HL-60/S4 treated with retinoic acid at 250 ng/mL for 4 days and 3 days (cell line): ENCODE results near the gene TSPAN32.

ENCODE experiments used
- in situ Hi-C: fragments of 300-500 bp; cut with MboI; formaldehyde crosslinking; loops from 2 replicates; pipeline ENCODE4 v1.7.0; 2022; ENCODE audit warnings: low sequenced_read_pairs

TSPAN32 gene

DNA sequence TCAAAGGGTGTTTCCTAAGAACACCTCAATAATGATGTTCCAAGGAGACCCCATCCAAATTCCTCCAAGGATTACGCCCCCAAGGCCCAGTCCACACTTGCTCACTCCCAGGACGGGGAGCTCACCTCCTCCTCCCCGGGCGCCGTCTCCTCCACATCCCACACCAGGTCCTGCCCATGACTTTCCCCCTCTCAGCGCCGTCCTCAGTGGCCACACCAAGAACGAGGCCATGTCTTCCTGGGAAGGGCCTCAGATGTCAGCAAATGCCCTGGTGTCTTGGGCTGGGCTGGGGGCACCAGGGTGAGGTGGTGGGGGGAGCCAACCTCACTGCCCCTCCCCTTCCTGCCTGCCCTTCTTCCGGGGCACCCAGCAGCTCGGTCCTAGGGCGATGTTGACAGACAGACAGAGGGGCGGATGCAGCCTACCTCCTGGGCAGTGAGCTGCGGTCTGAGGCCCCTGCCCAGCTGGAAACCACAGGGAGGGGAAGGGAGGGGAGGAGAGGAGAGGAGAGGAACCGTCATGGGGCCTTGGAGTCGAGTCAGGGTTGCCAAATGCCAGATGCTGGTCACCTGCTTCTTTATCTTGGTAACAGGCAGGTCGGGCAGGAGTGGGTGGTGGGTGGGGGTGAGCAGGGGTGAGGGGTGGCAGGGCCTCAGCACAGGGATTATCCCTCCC lies at the start of gene TSPAN32, which contains the start of gene C11orf21:
TSPAN32 (plus strand) TSS at position 383 of the 675 bp plus-strand sequence; CDS start at position 520, 137 bp downstream.
C11orf21 (minus strand) TSS at position 288 of the 675 bp plus-strand sequence; CDS start at position 178, 110 bp downstream.
- in situ Hi-C loops, result no loop called here

DNA sequence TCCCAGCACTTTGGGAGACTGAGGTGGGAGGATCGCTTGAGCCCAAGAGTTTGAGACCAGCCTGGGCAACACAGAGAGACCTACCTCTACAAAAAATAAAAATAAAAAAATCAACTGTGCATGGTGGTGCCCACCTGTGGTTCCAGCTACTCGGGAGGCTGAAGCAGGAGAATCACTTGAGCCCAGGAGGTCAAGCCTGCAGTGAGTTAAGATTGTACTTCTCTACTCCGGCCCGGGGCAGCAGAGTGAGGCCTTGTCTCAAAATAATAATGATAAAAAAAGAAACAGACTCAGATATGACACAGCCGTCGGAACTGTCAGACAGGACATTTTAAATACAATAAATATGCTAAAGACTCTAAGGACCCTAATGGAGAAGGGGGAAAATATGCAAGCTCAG lies 49.8 kb upstream of the TSPAN32 start:
- in situ Hi-C loops, result no loop called here

DNA sequence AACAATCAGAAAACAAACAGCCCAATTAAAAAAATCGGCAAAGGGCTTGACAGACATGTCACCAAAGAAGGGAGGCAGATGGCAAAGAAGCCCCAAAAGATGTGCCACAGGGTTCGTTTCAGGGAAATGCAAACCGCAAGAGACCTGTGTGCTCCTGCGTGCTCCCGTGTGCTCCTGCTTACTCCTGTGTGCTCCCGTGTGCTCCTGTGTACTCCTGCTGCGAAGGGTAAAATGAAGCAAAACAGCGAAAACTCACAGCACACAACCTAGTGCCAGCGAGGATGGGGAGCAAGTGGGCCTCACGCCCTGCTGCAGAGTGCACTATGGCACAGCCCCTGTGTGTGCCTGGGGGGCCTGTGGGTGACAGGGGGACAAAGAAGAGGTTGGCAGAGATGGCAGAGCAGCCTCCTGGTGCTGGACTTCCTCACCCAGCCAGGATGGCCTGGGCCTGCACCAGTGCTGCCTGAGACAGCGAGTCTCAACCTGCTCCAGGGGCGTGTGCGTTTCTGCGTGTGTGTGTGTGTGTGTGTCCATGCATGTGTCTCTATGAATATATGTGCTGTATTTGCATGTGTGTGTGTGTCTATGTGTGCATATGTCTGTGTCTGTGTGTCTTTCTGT lies 45.4 kb upstream of the TSPAN32 start:
- in situ Hi-C loops, result no loop called here

- in situ Hi-C loops, result no loop called here
Observed at GRCh38 chr11:2256951-2257700, 44.7 kb upstream of the TSPAN32 start.

DNA sequence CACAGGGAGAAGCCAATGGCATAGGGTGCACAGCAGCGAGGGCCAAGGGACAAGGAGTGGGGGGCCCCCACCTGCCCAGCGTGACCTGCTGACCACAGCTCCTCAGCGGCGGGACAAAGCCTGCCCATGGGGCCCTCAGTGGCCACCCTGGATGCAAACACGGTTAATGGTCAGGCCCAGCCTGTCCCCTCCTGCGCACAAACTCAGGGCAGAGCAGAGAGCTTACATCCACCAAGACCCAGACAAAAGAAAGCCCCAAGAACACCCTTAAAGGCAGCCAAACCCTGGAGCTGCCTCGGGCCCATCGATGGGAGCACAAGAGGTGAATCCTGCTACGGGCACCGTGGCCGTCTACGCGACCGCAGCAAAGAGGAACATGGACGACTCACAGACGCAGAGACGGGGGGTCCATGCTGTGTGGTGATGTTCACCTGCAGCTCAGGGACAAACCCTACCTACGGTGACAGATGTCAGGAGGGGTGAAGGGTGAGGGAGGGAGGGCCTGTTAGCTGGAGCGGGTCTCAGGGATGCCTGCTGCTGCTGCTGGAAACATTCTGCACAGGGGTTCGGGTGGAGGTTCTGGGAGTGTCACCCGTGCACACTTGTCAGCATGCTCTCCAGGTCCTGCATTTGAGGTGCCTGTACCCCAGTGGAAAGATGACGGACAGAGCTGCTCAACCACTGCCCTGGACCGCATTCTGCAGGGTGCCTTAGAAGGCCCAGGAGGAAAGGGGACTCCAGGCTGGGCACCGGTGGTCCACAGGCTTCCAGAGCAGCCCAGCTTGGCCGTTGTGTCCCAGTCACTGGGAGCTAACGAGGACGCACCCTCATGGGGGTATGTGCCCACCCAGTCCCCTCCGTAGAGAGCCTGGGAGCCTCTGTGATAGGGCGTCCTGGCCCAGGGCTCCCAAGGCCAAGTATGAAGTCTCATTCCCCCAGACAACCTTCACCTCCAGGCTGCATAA lies 43.0 kb upstream of the TSPAN32 start:
- in situ Hi-C loops, result no loop called here

DNA sequence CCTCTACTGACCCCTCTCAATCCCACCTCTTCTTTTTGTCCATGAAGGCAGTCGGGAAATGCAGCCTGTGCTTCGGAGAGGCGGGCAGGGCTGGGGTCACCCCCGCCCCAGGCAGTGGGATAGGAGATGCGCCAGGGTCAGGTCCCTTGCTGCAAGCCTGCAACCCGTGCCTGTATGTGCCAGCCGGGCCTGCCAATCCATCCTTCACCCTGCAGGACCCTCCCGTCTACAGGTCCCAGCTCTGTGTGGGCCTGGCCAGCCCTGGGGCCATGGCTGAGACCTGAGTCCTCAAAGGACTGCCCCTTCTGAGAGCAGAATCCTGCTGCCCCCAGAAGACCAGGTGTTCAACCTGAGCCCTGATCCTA lies 42.4 kb upstream of the TSPAN32 start:
- in situ Hi-C loops, result no loop called here

- in situ Hi-C loops, result no loop called here
Observed at GRCh38 chr11:2259897-2260451, 41.8 kb upstream of the TSPAN32 start.

- in situ Hi-C loops, result no loop called here
Observed at GRCh38 chr11:2260491-2261364, 41.1 kb upstream of the TSPAN32 start.

DNA sequence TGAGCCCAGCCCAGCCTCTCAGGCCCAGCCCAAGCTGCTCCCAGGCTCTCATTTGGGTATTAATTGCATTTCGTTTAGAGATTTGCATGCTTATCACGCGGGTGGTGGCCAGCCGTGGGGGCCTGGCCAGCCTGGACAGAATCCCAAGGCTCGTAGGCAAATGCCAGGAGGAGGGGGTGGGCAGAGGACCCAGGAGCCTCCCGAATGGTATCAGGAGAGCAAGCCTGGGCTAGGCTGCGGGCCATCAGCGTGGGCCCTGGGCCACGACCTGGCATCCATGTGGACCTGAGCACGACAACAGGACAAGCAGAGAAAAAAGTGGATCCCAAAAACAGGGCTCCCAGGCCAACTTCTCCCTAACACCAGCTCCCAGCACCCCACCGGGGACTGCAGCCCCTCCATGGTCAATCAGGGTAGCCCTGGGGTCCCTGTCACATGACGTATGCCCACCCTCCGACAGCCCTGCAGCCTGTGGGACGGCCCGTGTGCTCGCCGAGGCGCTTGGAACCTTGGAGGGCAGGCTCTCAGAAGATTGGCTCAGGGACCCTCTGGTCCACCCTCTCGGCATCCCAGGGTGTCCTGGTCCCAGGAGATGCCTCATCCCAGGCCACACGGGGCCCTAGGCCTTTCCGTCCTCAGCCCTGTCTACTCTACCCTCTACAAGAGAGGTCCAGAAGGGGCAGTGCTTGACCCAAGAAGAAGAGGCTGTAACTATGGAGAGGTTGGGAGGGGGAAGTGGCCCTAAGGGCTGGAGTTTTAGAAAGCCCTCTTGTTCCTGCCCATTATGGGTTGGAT lies 40.2 kb upstream of the TSPAN32 start:
- in situ Hi-C loops, result no loop called here

DNA sequence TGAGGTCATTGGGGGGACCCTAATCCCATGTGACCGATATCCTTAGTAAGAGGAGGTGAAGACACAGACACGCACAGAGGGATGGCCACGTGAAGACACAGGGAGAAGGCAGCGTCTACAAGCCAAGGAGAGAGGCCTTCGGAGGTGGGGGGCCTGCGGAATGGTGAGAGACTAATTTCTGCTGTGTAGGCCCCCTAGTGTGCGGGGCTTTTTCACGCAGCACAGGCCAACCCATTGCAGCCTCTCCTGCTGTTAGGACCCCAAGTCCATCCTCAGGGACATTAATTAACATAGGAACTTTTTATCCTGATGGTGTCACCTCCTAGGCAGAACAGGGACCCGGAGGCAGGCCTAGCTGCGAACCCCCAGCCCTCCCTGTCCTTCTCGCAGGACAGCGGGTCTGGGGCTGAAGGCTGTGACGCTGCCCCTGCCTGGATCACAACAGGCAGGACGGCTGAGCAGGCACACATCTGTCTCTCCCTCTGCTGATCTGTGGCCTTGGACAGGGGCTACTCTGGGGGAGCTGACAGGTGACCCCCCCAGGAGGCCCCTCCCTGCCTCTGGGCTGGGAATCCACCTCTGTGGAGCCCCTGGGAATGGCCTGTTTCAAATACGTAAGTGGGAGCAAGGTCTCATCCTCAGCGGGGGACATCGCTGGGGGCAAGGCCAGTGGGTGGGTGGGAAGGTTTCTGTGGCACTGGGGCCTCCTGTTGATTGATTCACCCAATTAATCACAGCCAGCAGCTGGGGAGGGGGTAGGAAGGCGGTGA lies 39.3 kb upstream of the TSPAN32 start:
- in situ Hi-C loops, result no loop called here

GRCh38 chr11:2263071-2263565 lies 38.7 kb upstream of the TSPAN32 start:
- in situ Hi-C loops, result no loop called here

DNA sequence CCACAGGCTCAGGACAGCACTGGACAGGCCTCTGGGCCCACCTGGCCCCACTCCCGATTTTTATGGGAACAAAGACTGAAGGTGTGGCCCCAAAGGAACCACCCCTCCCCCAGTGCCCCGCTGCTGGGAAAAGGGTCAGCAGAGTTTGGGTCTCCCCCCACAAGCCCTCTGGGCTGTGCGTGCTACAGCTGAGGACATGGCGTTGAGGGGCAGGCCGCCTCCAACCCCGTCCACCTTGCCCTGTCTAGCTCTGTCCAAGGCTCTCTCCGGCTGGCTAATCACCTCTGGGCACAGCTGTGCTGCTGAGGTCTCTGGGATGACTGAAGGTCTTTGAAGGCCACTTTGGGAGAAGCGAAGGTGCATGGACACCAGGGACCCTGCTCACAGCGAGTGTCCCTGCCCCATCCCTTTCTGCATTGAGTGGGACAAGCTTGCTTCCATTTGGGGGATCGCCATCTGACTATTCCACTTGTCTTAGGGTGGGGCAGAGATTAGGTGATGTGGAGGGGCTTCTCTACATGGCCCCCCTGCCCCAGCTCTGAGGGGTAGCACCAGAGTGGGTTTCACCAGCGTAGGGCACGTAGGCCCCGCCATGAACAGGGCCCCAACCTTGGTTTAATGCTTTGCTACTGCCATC lies 38.0 kb upstream of the TSPAN32 start:
- in situ Hi-C loops, result no loop called here

DNA sequence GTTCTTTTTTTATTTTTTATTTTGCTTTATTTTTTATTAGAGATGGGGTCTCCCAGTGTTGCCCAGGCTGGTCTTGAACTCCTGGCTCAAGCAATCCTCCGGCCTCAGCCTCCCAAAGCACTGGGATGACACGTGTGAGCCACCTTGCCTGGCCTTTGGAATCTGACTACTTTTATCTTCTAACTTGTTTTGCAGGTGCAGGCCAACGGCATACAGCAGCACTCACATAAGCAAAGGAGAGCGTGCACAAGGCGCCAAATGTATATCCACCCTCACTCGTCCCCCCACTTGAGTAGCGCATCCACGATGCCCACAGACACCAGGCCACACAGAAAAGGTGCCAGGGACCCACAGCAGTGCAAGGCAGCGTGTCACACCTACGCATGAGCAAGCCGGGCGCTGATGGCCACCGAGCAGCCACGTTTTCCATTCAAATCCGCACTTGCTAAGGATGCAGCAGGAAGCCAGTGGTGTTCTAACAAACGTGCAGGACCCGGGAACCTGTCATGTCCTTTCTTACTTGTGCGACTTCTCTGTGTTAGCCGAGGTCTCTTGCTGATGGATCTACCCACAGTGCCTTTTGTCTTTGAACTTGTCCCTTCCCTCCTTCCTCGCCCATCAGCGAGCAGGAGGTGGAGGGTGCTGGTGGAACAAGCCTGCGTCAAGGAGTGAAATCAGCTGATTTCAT lies 37.3 kb upstream of the TSPAN32 start:
- in situ Hi-C loops, result no loop called here

GRCh38 chr11:2265396-2265795 lies 36.4 kb upstream of the TSPAN32 start:
- in situ Hi-C loops, result no loop called here

DNA sequence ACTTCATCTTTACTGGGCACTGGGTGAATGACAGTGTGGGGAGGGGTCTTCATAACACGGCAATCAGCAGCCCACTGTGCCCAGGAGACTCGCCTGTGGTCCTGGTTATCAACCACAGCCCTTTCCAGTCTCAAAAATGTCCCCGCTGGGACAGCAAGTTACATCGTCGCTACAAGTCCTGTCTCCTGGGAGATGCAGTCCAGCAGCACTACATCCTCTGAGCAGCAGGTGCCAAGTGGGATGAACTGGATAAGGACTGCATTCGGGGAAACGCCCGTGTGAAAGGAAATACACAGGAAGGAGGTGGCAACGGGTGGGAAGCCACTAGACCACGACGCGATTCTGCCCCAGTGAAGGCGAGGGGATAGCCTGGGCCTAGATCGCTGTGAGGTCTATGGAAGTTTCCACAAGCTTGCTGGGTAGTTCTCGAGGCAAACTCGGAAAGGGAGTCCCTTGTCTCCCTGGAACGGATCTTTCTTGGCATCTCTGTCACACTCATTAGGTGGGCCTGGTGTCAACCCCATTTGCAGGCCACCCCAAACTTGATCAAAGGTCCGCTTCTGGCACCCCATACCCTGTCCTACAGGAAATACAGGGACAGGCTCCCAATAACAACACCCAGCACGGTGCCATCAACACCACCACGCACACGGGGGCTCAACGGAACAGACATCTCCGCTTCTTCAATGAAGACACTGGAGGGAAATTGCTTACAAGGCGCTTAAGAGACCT lies 35.8 kb upstream of the TSPAN32 start:
- in situ Hi-C loops, result no loop called here
